Measurements from ENCODE around the gene AKT3. TPM values are rescaled to one million over a fixed set of nuclear protein-coding genes. Genes with fewer than 3 reads are reported as not detected.
"Not testable (repeated sequence)": the region's sequence is repeated elsewhere in the genome, so short reads cannot be mapped to it uniquely, and the experiment has no call there.

Gene AKT3
- total RNA-seq: 20.9 TPM
- long read RNA-seq, full-length matches to known transcripts: 1 of 4 reads
- long read RNA-seq, partial matches to known transcripts: 0 of 4 reads
- long read RNA-seq, other reads (novel, unspliced or antisense): 3 of 4 reads

DNA sequence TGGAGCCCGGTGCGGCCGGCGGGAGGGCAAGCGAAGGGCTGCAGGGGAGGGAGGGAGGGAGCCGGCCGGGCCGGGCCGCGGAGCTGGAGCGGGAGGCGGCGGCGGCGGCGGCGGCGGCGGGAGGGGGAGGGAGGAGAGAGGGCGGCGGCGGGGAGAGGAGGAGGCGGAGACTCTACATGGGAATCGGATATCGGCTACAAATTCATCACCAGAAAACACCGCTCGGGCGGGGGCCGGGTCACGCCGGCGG is at the start of gene AKT3:
Gene AKT3, minus strand, starts transcription at position 42 of the 250 bp plus-strand sequence. CDS start 7,073 bp downstream, outside the sequence.
- ATAC-seq: peak; percentile 89
- DNase-seq: peak; percentile 87
- intact Hi-C loops (cut with micrococcal nuclease): no loop called here

DNA sequence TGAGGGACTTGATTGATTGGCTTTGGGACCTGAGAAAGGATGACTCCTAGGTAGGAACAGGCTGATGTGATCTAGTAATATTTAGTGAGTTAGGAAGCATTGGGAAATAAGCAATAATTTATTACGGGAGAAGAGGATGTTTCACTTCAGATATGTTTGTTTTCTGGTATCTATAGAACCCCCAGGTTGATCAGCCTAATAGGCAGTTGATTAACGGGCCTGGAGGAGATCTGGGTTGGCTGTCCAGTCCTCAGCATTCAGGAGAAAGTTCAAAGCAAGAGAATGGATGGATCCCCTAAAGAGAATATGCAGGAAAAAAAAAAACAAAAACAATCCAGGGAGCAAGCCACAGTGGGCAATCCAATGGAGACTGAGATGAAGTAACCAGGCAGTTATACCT is 48.2 kb upstream of the AKT3 start:
- intact Hi-C loops (cut with micrococcal nuclease): no loop called here
- ATAC-seq (no peak), DNase-seq (no peak)

DNA sequence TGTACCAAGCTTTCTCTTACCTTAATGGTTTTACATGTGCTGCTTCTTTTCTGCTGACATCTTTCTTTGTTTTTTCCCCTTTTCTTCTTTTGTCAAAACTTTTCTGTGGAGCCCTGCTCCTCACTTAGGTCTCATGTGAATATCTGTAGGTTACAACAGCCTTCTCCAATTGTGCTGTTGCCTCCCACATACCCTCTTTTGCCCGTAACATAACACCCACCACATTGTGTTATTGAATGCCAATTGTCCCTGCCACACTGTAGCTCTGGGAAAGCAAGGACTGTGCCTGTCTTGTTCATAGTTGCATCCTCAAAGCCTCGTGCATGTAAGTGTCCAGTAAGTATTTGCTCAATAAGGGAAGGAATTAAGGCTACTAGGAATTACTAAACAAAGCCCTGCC is 46.3 kb upstream of the AKT3 start:
- DNase-seq: no peak
- intact Hi-C loops (cut with micrococcal nuclease): no loop called here
- no peak for ATAC-seq

DNA sequence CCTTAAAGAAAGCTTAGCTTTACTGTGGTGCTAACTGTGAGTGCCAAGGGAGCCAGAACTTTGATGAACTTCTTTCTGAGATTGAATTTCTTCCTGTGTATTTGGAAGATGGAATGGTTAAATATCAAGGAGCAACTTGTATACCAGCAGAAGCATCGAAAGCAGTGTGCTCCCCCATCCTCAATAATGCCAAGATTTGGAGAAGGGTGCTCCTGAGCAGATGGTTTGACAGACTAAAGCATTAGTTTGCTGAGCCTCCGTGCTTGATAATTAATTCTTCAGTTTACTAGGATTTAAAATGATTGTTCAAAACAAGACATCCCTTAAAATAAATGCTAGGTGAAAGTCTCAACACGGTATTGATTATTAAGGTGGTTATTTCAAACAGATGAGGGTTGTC is 42.4 kb upstream of the AKT3 start:
- intact Hi-C loops (cut with micrococcal nuclease): no loop called here
- DNase-seq (no peak), ATAC-seq (no peak)

DNA sequence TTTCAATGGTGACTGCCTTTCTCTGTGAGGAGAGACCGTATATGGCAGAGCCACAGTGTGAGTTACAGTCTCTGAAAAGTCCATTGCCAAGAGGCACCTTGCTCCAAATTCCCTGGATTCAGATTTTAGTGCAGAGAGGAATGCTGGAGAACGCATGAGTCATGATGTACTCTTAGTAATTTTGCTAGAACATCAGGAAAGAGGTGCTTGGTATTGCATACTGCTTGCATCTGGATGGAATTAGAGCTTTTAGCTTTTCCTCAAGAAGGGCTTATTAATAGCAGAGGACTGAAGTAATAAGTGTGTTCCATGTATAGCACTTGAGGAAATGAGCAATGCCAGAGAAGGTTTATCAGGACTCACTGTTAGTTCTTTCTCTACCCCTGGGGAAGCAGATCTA is 40.5 kb upstream of the AKT3 start:
- ATAC-seq (no peak), DNase-seq (no peak)
- intact Hi-C loops (cut with micrococcal nuclease): no loop called here

DNA sequence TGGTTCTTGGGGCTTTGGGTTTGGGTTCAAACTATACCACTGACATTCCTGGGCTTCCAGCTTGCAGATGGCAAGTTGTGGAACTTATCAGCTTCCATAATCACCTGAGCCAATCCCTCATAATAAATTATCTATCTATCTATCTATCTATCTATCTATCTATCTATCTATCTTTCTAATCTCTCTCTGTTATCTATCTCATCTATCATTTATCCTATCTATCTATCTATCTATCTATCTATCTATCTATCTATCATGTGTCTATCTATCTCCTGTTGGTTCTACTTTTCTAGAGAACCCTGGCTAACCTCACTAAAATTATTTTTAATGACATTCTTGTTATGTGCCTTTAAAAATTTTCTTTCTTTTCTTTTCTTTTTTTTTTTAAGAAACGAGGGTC is 35.8 kb upstream of the AKT3 start:
- DNase-seq: no peak
- no peak for ATAC-seq
- intact Hi-C loops (cut with micrococcal nuclease): no loop called here

DNA sequence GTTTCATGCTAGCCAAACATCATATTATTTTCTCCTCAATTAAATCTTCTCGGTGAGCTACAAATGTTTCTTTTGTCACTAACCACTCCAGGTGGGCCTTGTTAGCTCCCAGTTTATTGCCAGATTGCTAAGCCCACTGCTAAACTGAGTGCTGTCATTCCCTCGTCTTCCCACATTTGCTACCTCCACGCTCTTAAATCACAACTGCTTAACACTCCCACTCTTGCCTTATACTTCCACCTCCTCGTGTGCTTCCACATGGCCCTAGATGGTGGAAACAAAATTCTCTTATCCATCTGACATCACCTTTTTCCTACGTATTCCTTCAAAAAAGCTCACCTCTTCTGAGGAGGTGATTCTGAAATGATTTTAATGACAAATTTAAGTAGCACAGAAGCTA is 34.6 kb upstream of the AKT3 start:
- ATAC-seq (no peak), DNase-seq (no peak)

DNA sequence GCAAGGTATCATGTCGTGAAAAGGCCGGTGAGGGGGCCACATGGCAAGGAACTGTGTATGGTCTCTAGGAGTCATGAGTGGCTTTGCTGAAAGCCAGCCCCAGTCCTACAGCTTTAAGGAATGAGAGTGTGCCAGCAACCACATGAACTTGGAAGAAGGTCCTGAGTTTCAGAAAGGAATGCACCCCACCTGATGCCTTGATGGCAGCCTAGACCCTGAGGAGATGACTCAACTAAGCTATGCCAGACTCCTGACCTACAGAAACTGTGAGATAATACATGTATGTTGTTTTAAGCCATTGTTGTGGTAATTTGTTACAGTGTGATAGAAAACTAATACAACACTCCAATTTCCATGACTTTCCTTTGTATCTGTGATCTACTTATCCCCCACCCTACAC is 33.5 kb upstream of the AKT3 start:
- no peak for ATAC-seq
- DNase-seq: no peak
- intact Hi-C loops (cut with micrococcal nuclease): no loop called here

More for the DNA sequence above, 34.6 kb upstream of the AKT3 start:
- intact Hi-C loops (cut with micrococcal nuclease): no loop called here

DNA sequence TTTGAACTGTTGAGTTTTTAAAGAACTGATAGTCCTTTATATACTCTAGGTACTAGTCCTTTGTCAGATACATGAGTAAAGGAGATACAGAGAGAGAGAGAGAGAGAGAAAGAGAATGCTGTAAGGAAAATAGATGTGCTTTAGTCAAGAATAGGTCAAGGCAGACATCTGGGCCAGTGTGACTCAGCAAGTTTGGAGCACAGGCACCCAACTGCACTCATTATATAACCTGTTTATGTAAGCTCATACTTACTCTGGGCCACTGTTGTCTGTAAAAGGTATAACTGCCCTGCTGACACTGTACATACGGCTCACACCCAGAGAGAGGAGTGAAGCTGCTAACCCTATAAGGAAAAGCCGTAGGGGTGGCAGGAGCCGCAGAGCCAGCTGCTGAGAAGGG is 32.2 kb upstream of the AKT3 start:
- no peak for DNase-seq
- intact Hi-C loops (cut with micrococcal nuclease): no loop called here

DNA sequence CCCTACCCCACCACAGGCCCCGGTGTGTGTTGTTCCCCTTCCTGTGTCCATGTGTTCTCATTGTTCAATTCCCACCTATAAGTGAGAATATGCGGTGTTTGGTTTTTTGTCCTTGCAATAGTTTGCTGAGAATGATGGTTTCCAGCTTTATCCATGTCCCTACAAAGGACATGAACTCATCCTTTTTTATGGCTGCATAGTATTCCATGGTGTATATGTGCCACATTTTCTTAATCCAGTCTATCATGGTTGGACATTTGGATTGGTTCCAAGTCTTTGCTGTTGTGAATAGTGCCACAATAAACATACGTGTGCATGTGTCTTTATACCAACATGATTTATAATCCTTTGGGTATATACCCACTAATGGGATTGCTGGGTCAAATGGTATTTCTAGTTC is 27.0 kb upstream of the AKT3 start:
- intact Hi-C loops (cut with micrococcal nuclease); ATAC-seq; DNase-seq: not testable (repeated sequence)

More for the DNA sequence above, 32.2 kb upstream of the AKT3 start:
- no peak for ATAC-seq

DNA sequence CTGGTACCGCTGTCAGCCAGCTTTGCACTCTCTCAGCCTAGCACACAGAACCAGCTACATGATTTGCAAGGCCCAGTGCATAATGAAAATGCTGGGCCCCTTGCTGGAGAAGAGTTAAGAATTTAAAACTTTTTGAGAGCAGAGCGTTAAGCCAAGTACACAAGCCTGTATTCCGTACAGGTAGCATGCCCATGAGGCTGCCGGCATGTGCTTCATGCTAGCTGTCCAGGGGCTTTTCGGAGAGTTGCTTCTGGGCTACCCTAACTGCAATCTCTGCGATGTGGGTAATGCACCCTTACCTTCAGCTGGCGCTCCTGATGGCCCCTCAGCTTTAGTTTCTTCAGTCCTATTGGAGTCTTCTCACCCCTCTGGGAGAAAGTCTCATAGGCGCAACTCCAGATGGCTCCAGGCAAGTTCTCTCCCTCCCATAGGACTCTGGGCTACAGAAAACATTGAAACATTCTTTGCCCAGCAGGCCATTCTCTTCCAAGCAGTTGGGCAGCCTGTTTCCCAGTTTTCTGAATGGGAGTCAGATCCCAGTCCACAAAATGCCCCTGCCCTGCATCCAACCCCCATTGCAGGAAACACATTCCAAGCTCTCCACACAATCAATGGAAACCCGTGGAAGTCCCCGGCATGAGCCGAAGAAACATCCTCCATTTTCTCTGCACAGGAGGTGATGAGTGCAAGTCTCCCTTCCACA is 5.7 kb upstream of the AKT3 start:
- no peak for DNase-seq
- intact Hi-C loops (cut with micrococcal nuclease): no loop called here
- ATAC-seq: no peak

DNA sequence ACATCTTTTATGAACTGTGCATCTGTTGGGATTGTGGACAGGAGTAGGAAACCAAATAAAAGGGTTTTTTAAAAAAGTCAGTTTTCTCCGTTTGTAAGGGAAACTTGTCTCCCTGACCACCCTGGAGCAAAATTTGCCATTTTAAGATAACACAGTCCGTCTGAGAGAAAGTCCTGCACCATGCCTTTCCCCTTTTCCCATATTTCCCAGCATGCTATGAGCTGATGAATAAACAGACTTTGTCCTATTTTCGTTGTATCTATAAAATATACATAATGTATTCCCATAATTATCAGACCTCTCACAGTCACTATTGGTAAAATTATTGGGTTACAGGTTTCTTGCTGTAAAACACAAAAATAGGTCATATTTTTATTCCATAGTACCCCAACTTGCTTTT is 1.7 kb upstream of the AKT3 start:
- intact Hi-C loops (cut with micrococcal nuclease): no loop called here
- DNase-seq (no peak), ATAC-seq (no peak)

DNA sequence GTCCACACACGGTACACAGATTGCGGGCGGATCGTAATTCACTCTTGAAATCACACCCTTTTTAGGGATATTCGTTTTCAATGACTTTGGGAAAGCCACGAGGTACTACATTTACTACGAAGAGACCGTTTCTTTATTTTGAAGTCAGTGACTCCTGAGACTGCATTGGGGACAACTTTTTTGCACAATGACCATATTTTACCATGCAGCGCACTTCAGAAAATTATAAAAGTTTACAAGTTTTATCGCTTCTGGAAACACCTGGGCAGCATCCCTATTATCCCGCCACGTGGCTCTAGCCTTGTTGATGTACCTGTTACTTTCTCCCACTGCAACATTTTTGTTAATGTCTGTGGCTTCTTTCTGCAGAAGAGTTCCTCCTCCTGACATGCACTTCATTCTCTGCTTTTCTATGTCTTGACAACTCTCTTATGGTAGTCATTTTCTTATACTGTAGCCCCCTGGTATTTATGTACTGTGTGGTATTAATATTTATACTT is 1.3 kb upstream of the AKT3 start:
- ATAC-seq (no peak), DNase-seq (no peak)
- intact Hi-C loops (cut with micrococcal nuclease): no loop called here

DNA sequence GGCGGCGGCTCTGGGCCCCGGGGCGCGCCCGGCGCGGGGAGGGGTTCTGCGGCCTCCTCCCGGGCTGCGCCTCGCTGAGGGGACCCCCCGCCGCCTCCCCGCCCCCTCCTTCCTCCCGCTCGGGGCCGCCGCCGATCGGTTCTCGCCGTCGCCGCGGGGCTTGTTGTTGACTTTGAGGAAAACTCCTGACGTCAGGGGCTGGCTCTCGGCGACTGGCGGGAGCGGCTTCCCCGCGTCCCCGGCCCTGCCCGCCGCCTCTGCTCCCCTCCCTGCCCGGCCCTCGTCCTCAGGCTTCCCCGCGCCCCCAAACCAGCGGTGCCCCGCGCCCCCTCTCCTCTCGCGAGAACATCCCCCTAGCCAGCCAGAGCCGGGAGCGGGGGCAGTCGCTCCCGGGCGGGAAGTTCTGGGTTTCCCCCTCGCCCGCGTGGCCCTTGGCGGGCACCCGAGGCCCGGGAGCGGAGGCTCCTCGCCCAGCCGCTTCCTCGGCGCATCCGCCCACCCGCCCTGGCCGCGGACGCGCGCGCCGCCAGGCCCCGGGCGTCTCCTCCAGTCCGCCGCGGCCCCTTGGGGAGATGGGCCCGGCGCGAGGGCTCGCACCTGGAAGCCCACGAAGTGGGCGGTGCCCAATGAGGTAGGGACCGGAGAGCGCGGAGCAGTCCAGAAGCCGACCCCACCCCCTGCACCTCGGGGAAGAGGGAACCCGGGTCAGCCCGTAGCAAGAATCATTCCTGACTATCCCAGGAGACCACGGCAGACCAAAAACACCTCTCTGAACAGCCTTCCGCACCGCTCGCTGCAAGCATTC is 611 bp upstream of the AKT3 start:
- ATAC-seq: peak; percentile 67
- DNase-seq: peak; percentile 85
- intact Hi-C loops (cut with micrococcal nuclease): no loop called here

DNA sequence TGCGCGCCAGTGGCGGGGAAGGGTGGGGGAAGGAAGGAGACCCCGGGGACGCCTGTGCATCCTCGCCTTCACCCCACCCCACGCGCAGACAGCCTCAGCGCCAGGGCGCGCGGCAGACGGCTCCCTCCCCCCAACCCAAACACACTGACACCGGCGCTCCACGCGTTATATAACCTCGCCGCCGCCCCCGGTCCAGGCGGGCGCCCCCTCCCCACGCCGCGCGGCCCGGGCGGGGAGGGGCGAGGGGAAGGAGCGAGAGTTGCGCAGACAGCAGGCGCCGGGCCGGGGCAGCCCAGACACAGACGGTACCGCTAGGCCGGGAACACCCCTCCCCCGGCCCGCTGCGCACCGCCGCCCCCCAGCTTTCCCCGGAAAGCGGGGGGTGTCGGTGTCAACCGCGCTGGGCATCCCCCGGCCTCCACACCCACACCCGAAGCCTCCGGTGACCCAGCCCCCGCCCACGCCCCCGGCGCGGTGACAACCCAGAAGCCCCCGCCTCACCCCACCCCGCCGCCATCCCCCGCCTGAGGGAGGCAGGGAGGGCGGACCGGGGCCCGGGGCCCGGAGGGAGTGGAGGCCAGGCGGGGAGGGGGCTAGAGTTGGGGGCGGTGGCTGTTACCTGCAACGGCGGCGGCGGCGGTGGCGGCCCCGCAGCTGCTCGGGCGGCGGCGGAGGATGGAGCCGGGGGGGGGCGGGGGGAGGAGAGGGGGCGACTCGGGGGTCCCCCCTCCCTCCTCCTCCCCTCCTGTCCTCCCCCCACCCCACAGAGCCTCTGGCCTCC is 432 bp downstream of the AKT3 start:
- DNase-seq: peak; percentile 61
- intact Hi-C loops (cut with micrococcal nuclease): no loop called here
- peak; percentile 60 for ATAC-seq

DNA sequence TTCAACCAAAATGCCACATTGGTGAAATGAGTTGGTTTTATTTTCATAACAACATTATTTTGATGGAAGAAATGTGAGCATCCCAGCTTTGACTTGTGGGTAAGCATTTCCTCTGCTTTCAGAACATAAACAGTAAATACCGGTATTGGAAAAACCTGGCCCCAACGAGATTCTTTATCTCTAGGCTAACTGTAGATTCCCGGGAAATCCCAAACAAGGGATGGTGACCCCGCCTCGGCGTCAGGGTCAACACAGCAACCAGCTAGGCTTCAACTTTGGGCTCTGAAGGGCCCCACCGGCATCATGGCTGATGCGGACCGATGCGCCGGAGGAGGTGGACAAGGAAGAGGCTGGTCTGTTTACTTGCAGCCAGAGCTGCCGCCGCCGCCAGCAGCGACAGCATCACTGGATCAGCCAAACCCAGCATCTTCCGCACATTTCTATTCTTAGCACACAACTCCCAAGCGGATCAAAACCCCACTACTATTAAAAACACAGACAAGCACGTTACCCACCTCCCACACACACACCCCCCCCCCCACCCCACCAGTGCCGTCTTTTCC is 1.1 kb downstream of the AKT3 start:
- ATAC-seq (peak; percentile 61), DNase-seq (peak; percentile 78)
- intact Hi-C loops (cut with micrococcal nuclease): no loop called here

DNA sequence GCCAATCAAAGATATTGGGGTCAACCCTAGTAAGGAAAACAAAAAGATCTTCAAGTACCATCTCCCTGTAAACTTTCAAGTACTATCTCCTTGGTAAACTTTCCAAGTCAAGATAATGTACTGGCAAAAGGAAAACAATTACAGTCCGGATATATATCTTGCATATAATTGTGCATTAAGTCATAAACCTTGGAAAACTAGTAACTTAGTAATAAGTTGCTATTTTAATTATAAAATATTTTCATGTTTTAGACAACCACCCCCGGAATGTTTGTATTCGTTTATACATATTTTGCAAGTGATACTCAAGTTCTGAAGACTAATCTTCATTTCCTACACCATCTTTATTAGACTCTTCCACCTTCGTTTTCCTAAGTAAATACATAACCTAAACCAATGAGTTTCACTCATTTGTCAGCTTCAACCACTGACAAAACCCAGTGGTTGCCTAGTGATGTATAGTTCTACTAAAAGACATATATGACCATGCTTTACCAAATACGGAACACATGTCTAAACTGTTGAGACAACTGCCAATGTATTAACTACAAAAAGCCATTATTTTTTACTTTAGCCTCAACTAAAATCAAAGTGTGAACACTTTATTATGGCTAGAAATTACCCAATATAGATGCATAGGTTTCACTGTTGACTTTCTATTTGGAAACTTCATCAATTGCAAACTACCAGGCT is 1.7 kb downstream of the AKT3 start:
- ATAC-seq (no peak), DNase-seq (no peak)
- intact Hi-C loops (cut with micrococcal nuclease): no loop called here

DNA sequence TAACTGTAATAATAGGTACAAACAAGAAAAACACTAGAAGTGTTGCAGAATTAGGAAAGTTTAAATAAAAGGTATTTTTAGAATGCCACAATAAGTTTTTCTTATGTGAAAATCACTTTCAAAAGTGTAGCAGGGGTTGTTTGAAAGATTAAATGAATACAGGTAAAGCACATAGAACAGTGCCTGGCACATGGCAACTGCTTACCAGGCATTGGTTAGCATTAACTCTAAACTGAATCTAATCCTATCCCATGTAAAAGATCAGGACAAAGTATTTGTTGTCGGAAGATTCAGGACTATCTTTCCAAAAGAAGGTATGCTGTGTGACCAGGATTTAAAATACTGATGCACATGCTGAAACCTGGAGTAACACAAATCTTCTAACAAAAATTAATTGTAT is 3.3 kb downstream of the AKT3 start:
- intact Hi-C loops (cut with micrococcal nuclease): no loop called here
- ATAC-seq (no peak), DNase-seq (no peak)

DNA sequence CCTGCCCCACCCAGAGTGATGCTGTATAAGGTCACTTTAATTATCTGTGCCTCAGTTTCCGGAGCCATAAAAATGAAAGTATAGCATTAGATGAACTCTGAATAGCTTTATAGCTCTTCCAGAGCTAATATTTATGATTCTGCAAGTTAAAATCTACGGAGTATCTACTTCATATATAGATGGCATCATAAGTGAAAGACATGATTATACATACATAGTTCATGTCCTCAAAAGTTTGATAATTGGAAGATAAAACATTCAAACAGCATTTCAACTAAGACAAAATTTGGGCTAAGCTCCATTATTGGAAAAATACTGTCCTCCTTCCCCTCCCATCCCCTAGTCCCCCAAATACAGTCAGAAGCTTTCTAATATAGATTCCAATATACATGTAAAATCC is 4.2 kb downstream of the AKT3 start:
- no peak for DNase-seq
- intact Hi-C loops (cut with micrococcal nuclease): no loop called here
- ATAC-seq: no peak

Data from left ventricle myocardium superior (tissue), 1 donor.